Stimulated activated CD8-positive, alpha-beta memory T cell treated with anti-CD3 and anti-CD28 coated beads, Interleukin-15, amount 100 ng/mL, for 24 hours (primary cell): ENCODE data around the gene DGKE.

Experiments
- DNase-seq: peaks from one replicate; pipeline ENCODE4 v3.0.0-alpha.2; 2020; ENCODE audit warnings: low read depth

Gene DGKE

GRCh38 chr17:56815711-56816110 lies 18.2 kb upstream of the DGKE start:
- DNase-seq: no peak

- no peak for DNase-seq
Observed at GRCh38 chr17:56817066-56817465, 16.9 kb upstream of the DGKE start.

- no peak for DNase-seq
Observed at GRCh38 chr17:56819030-56819429, 14.9 kb upstream of the DGKE start.

GRCh38 chr17:56819431-56820145 lies 14.4 kb upstream of the DGKE start:
- DNase-seq: peak; percentile 9

DNA sequence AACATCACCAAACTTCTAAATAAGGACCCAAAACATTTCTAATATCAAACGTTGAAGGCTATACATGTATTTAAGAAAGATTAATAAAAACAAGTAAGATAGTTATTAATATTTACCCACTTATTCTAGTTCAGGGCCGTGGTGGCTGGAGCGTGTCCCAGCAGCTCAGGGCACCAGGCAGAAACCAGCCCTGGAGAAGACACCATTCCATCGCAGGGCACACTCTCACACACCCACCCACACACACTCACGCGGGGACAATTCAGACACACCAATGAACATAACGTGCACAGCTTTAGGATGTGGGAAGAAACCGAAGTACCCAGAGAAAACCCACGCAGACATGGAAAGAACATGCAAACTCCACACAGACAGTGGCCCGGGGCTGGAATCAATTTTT lies 13.7 kb upstream of the DGKE start:
- DNase-seq: no peak

- DNase-seq: no peak
Observed at GRCh38 chr17:56821847-56822534, 12.0 kb upstream of the DGKE start.

- no peak for DNase-seq
Observed at GRCh38 chr17:56822725-56823124, 11.2 kb upstream of the DGKE start.

DNA sequence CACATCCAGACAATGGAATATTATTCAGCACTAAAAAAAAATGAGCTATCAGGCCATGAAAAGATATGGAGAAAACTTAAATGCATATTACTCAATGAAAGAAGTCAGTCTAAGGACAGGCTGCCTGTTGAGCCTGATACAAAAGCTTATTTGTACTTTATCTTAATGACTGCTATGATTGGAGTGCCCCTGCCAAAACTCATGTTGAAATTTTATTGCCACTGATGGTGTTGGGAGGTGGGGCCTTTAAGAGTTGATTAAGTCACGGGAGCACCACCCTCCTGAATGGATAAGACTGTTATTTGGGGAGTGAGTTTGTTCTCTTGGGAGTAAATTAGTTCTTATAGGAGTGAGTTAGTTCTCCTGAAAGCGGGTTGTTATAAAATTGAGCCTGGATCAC lies 10.1 kb upstream of the DGKE start:
- DNase-seq: no peak

DNA sequence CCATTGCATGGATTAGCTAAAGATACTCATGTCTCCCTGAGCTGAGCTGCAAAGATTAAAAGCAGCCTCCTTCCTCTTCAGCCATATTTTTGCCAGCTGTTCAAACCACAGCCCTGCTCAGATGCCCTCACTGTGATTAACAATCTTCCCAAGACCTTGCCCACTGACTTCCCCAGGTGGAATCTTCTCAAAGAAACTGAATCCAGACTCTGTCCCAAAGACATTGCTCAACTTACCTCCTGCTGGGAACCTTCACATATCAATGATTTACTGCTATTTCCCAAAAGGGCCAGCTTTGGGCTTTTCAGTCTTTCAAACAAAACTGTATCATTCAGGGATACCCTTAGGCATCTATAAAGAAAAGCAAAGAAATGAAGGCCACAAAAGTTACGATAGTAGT lies 9.4 kb upstream of the DGKE start:
- DNase-seq: no peak

GRCh38 chr17:56826611-56827414 lies 7.1 kb upstream of the DGKE start:
- no peak for DNase-seq

GRCh38 chr17:56830726-56831368 lies 3.1 kb upstream of the DGKE start:
- DNase-seq: no peak

DNA sequence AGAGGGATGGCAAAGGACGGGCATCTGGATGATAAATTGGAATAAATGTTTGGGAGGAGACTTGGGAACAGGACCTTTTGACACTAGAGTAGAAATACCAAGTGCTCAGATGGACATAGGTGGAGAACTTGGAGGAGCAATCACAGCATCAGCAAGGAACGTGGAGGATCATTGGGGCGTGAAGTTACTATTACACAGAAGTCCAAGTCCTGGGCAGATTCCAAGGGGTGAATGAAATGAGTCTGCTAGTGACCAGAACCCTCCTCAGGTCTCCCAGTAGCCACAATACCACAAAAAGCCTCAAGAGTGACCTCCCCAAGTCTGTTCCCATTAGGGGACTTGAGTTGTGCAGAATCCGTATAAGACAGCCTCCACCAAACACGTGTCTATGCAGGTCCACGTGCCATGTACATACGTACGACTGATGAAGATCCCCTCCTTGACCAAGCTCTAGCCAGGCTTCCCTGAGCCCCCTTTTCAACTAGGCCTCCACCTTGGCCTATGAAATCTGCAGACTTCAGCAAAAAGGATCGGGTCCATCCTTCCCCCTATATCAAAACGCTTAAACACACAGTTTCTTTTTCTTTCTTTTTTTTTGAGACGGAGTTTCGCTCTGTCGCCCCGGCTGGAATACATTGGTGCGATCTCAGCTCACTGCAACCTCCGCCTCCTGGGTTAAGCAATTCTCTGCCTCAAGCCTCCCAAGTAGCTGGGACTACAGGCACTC lies 2.4 kb upstream of the DGKE start:
- no peak for DNase-seq

- DNase-seq: no peak
Observed at GRCh38 chr17:56832446-56832845, 1.5 kb upstream of the DGKE start.

DNA sequence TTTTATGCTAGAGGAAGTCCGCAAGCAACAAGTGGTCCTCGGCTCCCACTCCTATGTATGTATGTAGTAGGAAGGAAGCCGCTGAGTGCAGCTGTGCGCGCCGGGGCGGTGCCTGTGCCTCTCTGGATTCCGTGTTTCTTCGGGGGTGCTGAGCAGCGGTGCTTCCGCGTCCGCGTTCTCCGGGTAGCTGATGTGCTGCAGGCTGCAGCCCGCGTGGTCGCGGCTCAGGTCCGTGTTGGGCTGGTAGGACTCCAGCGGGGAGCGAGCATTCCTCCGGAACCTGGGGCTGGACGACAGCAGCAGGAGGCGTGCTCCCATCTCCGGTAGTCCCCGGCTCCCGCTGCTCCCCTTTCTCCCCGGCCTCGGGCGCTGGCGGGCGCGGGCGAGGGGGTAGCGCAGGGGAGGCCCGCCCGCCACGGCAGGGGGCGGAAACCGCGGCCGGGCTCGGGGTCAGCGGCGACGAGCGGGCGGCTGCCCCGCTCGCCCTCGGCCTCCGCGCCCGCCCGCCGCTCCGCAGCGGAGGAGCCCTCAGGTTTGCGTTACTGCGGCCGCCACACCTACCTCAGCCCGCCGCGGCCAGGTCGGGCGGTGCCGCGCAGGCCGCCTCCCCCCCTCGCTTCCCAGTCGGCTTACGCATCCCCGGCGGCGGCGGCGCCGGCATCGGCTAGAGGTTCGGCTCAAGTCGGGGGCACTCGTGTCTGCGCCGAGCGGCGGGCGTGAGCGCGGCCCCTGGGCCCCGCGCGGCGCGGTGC lies 718 bp upstream of the DGKE start:
- DNase-seq: peak; percentile 32

DNA sequence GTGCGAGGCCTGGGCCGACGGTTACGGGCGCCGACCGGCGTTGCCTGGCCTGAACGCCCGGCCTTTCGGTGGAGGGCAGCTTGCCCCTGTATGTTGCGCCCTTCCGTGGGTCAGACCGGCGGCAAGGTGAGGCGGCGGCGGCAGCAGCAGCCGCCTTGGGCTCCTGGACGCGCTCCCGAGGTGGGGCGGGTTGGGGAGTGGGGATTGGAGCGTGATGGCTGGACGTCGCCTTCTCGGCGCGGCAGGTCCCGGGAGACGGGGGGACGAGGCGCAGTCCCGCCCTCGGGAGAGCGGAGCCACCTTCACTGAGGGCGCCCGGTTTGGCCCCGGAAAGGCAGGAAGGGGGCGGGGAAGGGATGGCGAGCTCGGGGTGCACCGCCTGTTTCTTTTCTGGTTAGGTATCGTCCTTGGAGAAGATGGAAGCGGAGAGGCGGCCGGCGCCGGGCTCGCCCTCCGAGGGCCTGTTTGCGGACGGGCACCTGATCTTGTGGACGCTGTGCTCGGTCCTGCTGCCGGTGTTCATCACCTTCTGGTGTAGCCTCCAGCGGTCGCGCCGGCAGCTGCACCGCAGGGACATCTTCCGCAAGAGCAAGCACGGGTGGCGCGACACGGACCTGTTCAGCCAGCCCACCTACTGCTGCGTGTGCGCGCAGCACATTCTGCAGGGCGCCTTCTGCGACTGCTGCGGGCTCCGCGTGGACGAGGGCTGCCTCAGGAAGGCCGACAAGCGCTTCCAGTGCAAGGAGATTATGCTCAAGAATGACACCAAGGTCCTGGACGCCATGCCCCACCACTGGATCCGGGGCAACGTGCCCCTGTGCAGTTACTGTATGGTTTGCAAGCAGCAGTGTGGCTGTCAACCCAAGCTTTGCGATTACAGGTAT lies 671 bp downstream of the DGKE start:
- DNase-seq: peak; percentile 32

GRCh38 chr17:56835264-56835585 lies 1.3 kb downstream of the DGKE start:
- DNase-seq: no peak

- no peak for DNase-seq
Observed at GRCh38 chr17:56838687-56839086, 4.7 kb downstream of the DGKE start.

GRCh38 chr17:56842577-56842976 lies 8.6 kb downstream of the DGKE start:
- DNase-seq: no peak

DNA sequence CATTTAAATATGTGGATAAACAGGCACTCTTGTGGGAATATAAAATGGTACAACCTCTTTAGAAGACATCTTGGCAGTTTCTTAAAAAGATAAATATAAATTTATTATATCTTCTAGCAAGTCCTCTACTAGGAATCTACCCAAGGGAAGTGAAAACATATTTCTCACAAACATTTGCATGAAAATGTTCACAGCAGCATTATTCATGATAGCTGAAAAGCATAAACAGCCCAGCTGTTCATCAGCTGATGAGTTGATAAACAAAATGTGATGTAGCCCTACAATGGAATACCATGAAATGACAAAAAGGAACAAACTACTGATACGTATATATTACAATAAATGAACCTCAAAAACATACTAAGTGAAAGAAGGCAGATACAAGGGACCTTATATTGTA lies 12.0 kb downstream of the DGKE start:
- DNase-seq: no peak

GRCh38 chr17:56847106-56847505 lies 13.2 kb downstream of the DGKE start:
- no peak for DNase-seq
